HG02943 (cell line): ENCODE results near the gene ADAMTS4.
"Not testable (repeated sequence)": the region's sequence is repeated elsewhere in the genome, so short reads cannot be mapped to it uniquely, and the experiment has no call there.

ENCODE experiments used
- ATAC-seq: cut with Tn5 transposase; IDR thresholded peaks from one replicate; pipeline ENCODE4 v1.9.1; 2021; ENCODE audit warnings: mild to moderate bottlenecking, low read depth, moderate library complexity; ENCODE audit not compliant: unreplicated experiment

ADAMTS4 gene

GRCh38 chr1:161198897-161199431 is at the start of gene ADAMTS4:
TSS of gene ADAMTS4 (minus strand) at chr1:161199054. CDS start at chr1:161198627, 427 bp downstream.
- ATAC-seq: no peak

- ATAC-seq: no peak
Measured at GRCh38 chr1:161244888-161245287, 46.0 kb upstream of the ADAMTS4 start.

- no peak for ATAC-seq
Measured at GRCh38 chr1:161242313-161242712, 43.5 kb upstream of the ADAMTS4 start.

GRCh38 chr1:161241682-161242081 is 42.8 kb upstream of the ADAMTS4 start:
- no peak for ATAC-seq

GRCh38 chr1:161238039-161238473 is 39.2 kb upstream of the ADAMTS4 start, which contains the start of gene NR1I3:
TSS of gene NR1I3 (minus strand) at chr1:161238203. CDS start at chr1:161236565, 1,638 bp downstream.
- no peak for ATAC-seq

- no peak for ATAC-seq
Measured at GRCh38 chr1:161235957-161236775, 37.3 kb upstream of the ADAMTS4 start.

- ATAC-seq: no peak
Measured at GRCh38 chr1:161233102-161233501, 34.2 kb upstream of the ADAMTS4 start.

- ATAC-seq: no peak
Measured at GRCh38 chr1:161230762-161231161, 31.9 kb upstream of the ADAMTS4 start.

- no peak for ATAC-seq
Measured at GRCh38 chr1:161229896-161230295, 31.0 kb upstream of the ADAMTS4 start.

- ATAC-seq: no peak
Measured at GRCh38 chr1:161228032-161228431, 29.2 kb upstream of the ADAMTS4 start.

GRCh38 chr1:161227196-161227871 is 28.5 kb upstream of the ADAMTS4 start:
- ATAC-seq: peak; percentile 40

- no peak for ATAC-seq
Measured at GRCh38 chr1:161226759-161227158, 27.9 kb upstream of the ADAMTS4 start.

- no peak for ATAC-seq
Measured at GRCh38 chr1:161226320-161226711, 27.5 kb upstream of the ADAMTS4 start.

- peak; percentile 93 for ATAC-seq
Measured at GRCh38 chr1:161225534-161226319, 26.9 kb upstream of the ADAMTS4 start, which contains the start of gene TOMM40L. TSS of gene TOMM40L (plus strand) at chr1:161226060. CDS start at chr1:161226490, 430 bp downstream.

GRCh38 chr1:161225178-161225533 is 26.3 kb upstream of the ADAMTS4 start:
- no peak for ATAC-seq

- ATAC-seq: not testable (repeated sequence)
Measured at GRCh38 chr1:161224695-161225087, 25.8 kb upstream of the ADAMTS4 start.

GRCh38 chr1:161223805-161224694 is 25.2 kb upstream of the ADAMTS4 start:
- ATAC-seq: no peak

GRCh38 chr1:161222175-161223019 is 23.5 kb upstream of the ADAMTS4 start:
- no peak for ATAC-seq

- no peak for ATAC-seq
Measured at GRCh38 chr1:161220002-161220401, 21.1 kb upstream of the ADAMTS4 start.
